Keratinocyte (primary cell): ENCODE measurements around the gene BCS1L. TPM values are rescaled to one million over a fixed set of nuclear protein-coding genes. Genes with fewer than 3 reads are reported as not detected.

Source experiments
- DNase-seq: peaks from one replicate; pipeline ENCODE4 v3.0.0-alpha.2; 2011; ENCODE audit warnings: low read depth, missing footprints, low spot score
- FAIRE-seq: peaks from 2 replicates; lab custom pipeline; 2011; peaks lifted over from hg19 to GRCh38; lab: Jason Lieb, UNC
- H2AFZ ChIP-seq: 2 replicates; pipeline ENCODE4 v1.6.0; 2012; ENCODE audit warnings: low read length, control low read depth, inconsistent platforms; ENCODE audit not compliant: control insufficient read depth
- H3K27ac ChIP-seq: 2 replicates; pipeline ENCODE4 v1.5.1; 2011; ENCODE audit warnings: low read length; ENCODE audit not compliant: control insufficient read depth, insufficient read depth
- H3K27me3 ChIP-seq: 3 replicates; pipeline ENCODE4 v1.6.0; 2011; ENCODE audit warnings: low read length; ENCODE audit not compliant: control insufficient read depth, insufficient read depth; ENCODE audit errors: extremely low read depth
- H3K36me3 ChIP-seq, 2 experiments: 2 replicates in 1 of 2; 3 replicates in 1 of 2; pipeline ENCODE4 v1.5.1; 2011; ENCODE audit warnings: low read length in 2 of 2, mild to moderate bottlenecking in 1 of 2; ENCODE audit not compliant: control insufficient read depth in 2 of 2, insufficient read depth in 2 of 2; ENCODE audit errors: extremely low read depth in 1 of 2
- H3K4me1 ChIP-seq: 3 replicates; pipeline ENCODE4 v1.5.1; 2011; ENCODE audit warnings: low read length; ENCODE audit not compliant: control insufficient read depth, insufficient read depth; ENCODE audit errors: extremely low read depth
- H3K4me2 ChIP-seq: 3 replicates; pipeline ENCODE4 v1.6.0; 2011; ENCODE audit warnings: low read depth, low read length; ENCODE audit not compliant: control insufficient read depth, insufficient read depth; ENCODE audit errors: extremely low read depth
- H3K4me3 ChIP-seq, 3 experiments: fragments of 200-600 bp in 1 of 3; sonication (generic) in 1 of 3; 2 replicates in 2 of 3; 3 replicates in 1 of 3; pipeline ENCODE4 v1.5.1; 2011 to 2016; ENCODE audit warnings: low read length in 3 of 3, mild to moderate bottlenecking in 3 of 3, control low read depth in 2 of 3, inconsistent platforms in 1 of 3, low read depth in 1 of 3, mixed read lengths in 1 of 3, mixed run types in 1 of 3, moderate library complexity in 1 of 3; ENCODE audit not compliant: control insufficient read depth in 2 of 3, insufficient read depth in 2 of 3; ENCODE audit errors: extremely low read depth in 1 of 3
- H3K79me2 ChIP-seq: 2 replicates; pipeline ENCODE4 v1.6.0; 2012; ENCODE audit warnings: low read length; ENCODE audit not compliant: control insufficient read depth, insufficient read depth
- H3K9ac ChIP-seq: 3 replicates; pipeline ENCODE4 v1.6.0; 2011; ENCODE audit warnings: low read length; ENCODE audit not compliant: control insufficient read depth, insufficient read depth; ENCODE audit errors: extremely low read depth
- H3K9me1 ChIP-seq: 3 replicates; pipeline ENCODE4 v1.6.0; 2011; ENCODE audit warnings: low read length; ENCODE audit not compliant: control insufficient read depth, insufficient read depth; ENCODE audit errors: extremely low read depth
- H3K9me3 ChIP-seq: 2 replicates; pipeline ENCODE4 v1.5.1; 2012; ENCODE audit warnings: low read depth, low read length; ENCODE audit not compliant: control insufficient read depth
- H4K20me1 ChIP-seq: 3 replicates; pipeline ENCODE4 v1.6.0; 2011; ENCODE audit warnings: low read length; ENCODE audit not compliant: control insufficient read depth, insufficient read depth; ENCODE audit errors: extremely low read depth
- EZH2 ChIP-seq: IDR thresholded peaks from one replicate; pipeline ENCODE4 v1.6.1; 2012; ENCODE audit warnings: inconsistent platforms, mild to moderate bottlenecking, low read length, moderate library complexity
- dilution Hi-C: fragments of 300-500 bp; cut with MboI; formaldehyde crosslinking; loops from one replicate; pipeline ENCODE4 v1.7.0; 2020; ENCODE audit warnings: low sequenced_read_pairs; ENCODE audit not compliant: extremely low pct_ligation_motif_present
- polyA plus RNA-seq, 5 experiments: library from polyadenylated mRNA; depleted of rRNA in 3 of 5; stranded (reverse) in 3 of 5; stranded (forward) in 1 of 5; unstranded in 1 of 5; fragments of >200 nt; gene quantifications; 1 replicate in 1 of 5; 2 replicates in 3 of 5; 3 replicates in 1 of 5; pipeline versions ENCODE4 v1.2.1 to v1.2.3, GENCODE V29; 2011 to 2012; ENCODE audit warnings: missing spikeins in 2 of 5, low read depth in 1 of 5, low replicate concordance in 1 of 5
- TF ChIP-seq, protein P1 (sequence below), 3 experiments: IDR thresholded peaks in 1 of 3; conservative IDR thresholded peaks in 1 of 3; optimal IDR thresholded peaks in 1 of 3; 2 replicates in 2 of 3; 3 replicates in 1 of 3; pipeline versions ENCODE3 to v1.5.1; 2011; ENCODE audit warnings: low read length in 3 of 3, mild to moderate bottlenecking in 3 of 3, moderate library complexity in 2 of 3, control low read depth in 1 of 3, inconsistent platforms in 1 of 3; ENCODE audit not compliant: insufficient read depth in 2 of 3; ENCODE audit errors: extremely low read depth in 1 of 3

BCS1L gene
- polyA plus RNA-seq, 1 donor (not counting 4 experiments of a cell fraction or from before 2014, with no cell fraction given): 57.7 TPM

DNA sequence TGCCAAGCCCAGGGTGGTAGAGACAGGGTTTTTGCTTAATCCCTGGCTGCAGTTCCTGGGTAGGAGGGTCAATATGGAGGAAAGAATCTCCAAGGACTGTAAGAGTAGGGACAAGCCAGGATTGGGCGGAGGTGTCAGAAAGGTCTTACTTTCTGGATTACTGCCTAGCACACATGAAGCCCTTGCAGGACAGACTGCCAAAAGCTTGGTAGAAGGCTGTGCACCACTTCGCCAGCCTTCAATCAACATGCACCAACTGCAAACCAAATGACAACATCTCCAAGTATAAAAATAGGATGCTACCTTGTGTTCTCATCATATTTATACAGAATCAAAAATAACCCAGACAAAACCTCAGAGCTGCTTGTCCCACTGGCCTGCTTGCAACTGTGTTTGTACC lies 3.7 kb upstream of the BCS1L start:
- FAIRE-seq (no peak), DNase-seq (no peak)
- Histone ChIP-seq H3K4me2 (no peak overlapping the region), H2AFZ (no peak overlapping the region), H3K9me1 (no peaks in the 10 kb centered on the region), H3K79me2 (peaks cover 44% of the 10 kb centered on the region), H3K27ac (no peak overlapping the region), H3K27me3 (no peaks in the 10 kb centered on the region), H3K9ac (no peak overlapping the region), H3K4me1 (peaks cover 10% of the 10 kb centered on the region), H3K9me3 (no peaks in the 10 kb centered on the region), H3K36me3 (peaks cover 14 to 24% of the 10 kb centered on the region in 2 experiments), H3K4me3 (no peak overlapping the region), H4K20me1 (no peaks in the 10 kb centered on the region)
- dilution Hi-C loops: no loop called here
- TF ChIP-seq, protein P1, sequence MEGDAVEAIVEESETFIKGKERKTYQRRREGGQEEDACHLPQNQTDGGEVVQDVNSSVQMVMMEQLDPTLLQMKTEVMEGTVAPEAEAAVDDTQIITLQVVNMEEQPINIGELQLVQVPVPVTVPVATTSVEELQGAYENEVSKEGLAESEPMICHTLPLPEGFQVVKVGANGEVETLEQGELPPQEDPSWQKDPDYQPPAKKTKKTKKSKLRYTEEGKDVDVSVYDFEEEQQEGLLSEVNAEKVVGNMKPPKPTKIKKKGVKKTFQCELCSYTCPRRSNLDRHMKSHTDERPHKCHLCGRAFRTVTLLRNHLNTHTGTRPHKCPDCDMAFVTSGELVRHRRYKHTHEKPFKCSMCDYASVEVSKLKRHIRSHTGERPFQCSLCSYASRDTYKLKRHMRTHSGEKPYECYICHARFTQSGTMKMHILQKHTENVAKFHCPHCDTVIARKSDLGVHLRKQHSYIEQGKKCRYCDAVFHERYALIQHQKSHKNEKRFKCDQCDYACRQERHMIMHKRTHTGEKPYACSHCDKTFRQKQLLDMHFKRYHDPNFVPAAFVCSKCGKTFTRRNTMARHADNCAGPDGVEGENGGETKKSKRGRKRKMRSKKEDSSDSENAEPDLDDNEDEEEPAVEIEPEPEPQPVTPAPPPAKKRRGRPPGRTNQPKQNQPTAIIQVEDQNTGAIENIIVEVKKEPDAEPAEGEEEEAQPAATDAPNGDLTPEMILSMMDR (optimal IDR thresholded peaks at IDR 0.05 in 1 of 3, IDR thresholded peaks at IDR 0.05 in 1 of 3, conservative IDR thresholded peaks at IDR 0.05 in 1 of 3; ENCODE audit: extremely low read depth in 1 of 3, insufficient read depth in 2 of 3, low read length in 3 of 3): no peak
- no peak for TF ChIP-seq EZH2

DNA sequence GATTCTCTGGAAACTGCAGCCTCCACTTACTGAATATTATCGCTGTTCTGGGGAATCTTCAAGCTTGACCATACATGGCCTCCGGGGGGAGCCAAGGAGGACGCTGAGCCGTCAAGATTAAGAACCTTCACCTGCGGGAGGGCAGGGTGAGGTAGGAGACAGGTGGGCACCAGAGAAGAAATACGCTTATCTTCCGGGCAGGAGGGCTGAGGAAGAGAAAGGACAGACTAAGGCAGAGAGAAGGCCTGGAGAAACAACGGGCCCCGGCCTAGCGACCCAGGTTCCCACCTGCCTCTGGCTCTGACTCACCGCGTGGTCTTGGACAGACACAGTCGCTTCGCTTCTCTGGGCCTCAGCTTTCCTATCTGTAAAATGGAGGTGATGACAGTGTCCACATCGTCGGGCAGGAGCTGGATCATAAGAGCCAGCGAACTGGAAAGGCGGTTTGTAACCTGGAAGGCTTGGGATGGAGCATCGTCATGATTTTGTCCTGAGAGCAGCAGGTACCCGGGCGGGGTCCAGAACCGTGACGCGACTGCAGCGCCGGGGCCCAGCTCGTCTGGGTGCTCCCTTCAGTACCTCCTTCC lies 719 bp upstream of the BCS1L start:
- Histone ChIP-seq H3K9me3 (no peaks in the 10 kb centered on the region), H2AFZ (peak overlapping the region; percentile 72), H3K4me3 (peak overlapping the region; percentile 79 to 95 (median 93)), H3K27ac (peak overlapping the region; percentile 66), H4K20me1 (peaks cover 2% of the 10 kb centered on the region), H3K4me2 (peak overlapping the region; percentile 82), H3K9me1 (no peaks in the 10 kb centered on the region), H3K4me1 (peaks cover 11% of the 10 kb centered on the region), H3K9ac (peak overlapping the region; percentile 81), H3K36me3 (peaks cover 32% of the 10 kb centered on the region in 2 experiments), H3K79me2 (peaks cover 47% of the 10 kb centered on the region), H3K27me3 (no peaks in the 10 kb centered on the region)
- FAIRE-seq (peak; percentile 83), DNase-seq (no peak)
- dilution Hi-C loops: no loop called here
- TF ChIP-seq, protein P1 (optimal IDR thresholded peaks at IDR 0.05 in 1 of 3, IDR thresholded peaks at IDR 0.05 in 1 of 3, conservative IDR thresholded peaks at IDR 0.05 in 1 of 3; ENCODE audit: extremely low read depth in 1 of 3, insufficient read depth in 2 of 3, low read length in 3 of 3): peak; percentile 56 to 66 (median 63)
- no peak for TF ChIP-seq EZH2
